OCI-LY1 (cell line): ENCODE measurements around the gene SOX15.

ENCODE experiments used
- CTCF ChIP-seq: fragments of 200-600 bp; sonication (generic), shearing (Covaris generic); IDR thresholded peaks from 2 replicates; pipeline ENCODE4 v1.5.1; 2017; ENCODE audit warnings: mild to moderate bottlenecking, antibody characterized with exemption, low read length, moderate library complexity, mixed read lengths
- EZH2 ChIP-seq: fragments of 200-600 bp; sonication (generic), shearing (Covaris generic); IDR thresholded peaks from 2 replicates; pipeline ENCODE4 v1.8.0; 2017; ENCODE audit warnings: borderline replicate concordance, mixed run types, mild to moderate bottlenecking, antibody characterized with exemption, low read length, moderate library complexity, mixed read lengths

GRCh38 chr17:7606280-7606679 is 16.4 kb upstream of the SOX15 start:
- TF ChIP-seq CTCF (no peak), EZH2 (no peak)
